CD4-positive, alpha-beta T cell (primary cell): Measurements from ENCODE around the gene HTR2A. TPM values are rescaled to one million over a fixed set of nuclear protein-coding genes. Genes with fewer than 3 reads are reported as not detected.

Source experiments
- ATAC-seq: fragments of 200-7000 bp; cut with Tn5 transposase; one replicate; pipeline ENCODE4 v1.10.0; 2022; ENCODE audit warnings: mild to moderate bottlenecking; ENCODE audit not compliant: poor library complexity
- CTCF ChIA-PET: fragments of 350-600 bp; sonication (Branson Sonifier 250); formaldehyde crosslinking; loops from one replicate; lab custom pipeline; 2021; ENCODE audit warnings: antibody characterized with exemption, inconsistent platforms; lab: Charles Lee
- POLR2A ChIA-PET: fragments of 350-600 bp; sonication (Branson Sonifier 250); formaldehyde crosslinking; loops from one replicate; lab custom pipeline; 2021; ENCODE audit warnings: antibody characterized with exemption, inconsistent platforms; lab: Charles Lee
- DNase-seq, 14 experiments: peaks; one replicate each; pipeline ENCODE4 v3.0.0-alpha.2; 2013 to 2020; ENCODE audit warnings: mixed read lengths in 2 of 14
- H3K27ac ChIP-seq, 2 donors: one replicate each; pipeline versions ENCODE4 v1.5.1 to v1.7.0; 2013; ENCODE audit warnings: low read length in 2 of 2, low read depth in 1 of 2, mild to moderate bottlenecking in 1 of 2
- H3K27me3 ChIP-seq, 2 experiments: 1 replicate in 1 of 2; 2 replicates in 1 of 2; pipeline versions ENCODE4 v1.6.1 to v1.7.0; 2013; ENCODE audit warnings: low read length in 2 of 2, control low read depth in 1 of 2, mild to moderate bottlenecking in 1 of 2, moderate library complexity in 1 of 2; ENCODE audit not compliant: insufficient read depth in 2 of 2, control insufficient read depth in 1 of 2
- H3K36me3 ChIP-seq: one replicate; pipeline ENCODE4 v1.6.1; 2013; ENCODE audit warnings: low read length, control low read depth; ENCODE audit not compliant: insufficient read depth
- H3K4me1 ChIP-seq: one replicate; pipeline ENCODE4 v1.6.1; 2013; ENCODE audit warnings: low read length, control low read depth; ENCODE audit not compliant: insufficient read depth
- H3K4me3 ChIP-seq: one replicate; pipeline ENCODE4 v1.5.1; 2013; ENCODE audit warnings: mild to moderate bottlenecking, low read length, moderate library complexity
- H3K9me3 ChIP-seq, 2 experiments: 1 replicate in 1 of 2; 2 replicates in 1 of 2; pipeline versions ENCODE4 v1.6.1 to v1.7.0; 2013; ENCODE audit warnings: low read length in 2 of 2, mild to moderate bottlenecking in 2 of 2, control low read depth in 1 of 2, moderate library complexity in 1 of 2; ENCODE audit not compliant: control insufficient read depth in 1 of 2, insufficient read depth in 1 of 2
- H3K27ac Mint-ChIP-seq: one replicate; pipeline ENCODE4 v1.8.0; 2020; ENCODE audit warnings: mixed read lengths
- H3K27me3 Mint-ChIP-seq: one replicate; pipeline ENCODE4 v1.8.0; 2021; ENCODE audit warnings: mixed read lengths
- H3K36me3 Mint-ChIP-seq: one replicate; pipeline ENCODE4 v1.8.0; 2021; ENCODE audit warnings: low read depth, mixed read lengths
- H3K4me1 Mint-ChIP-seq: one replicate; pipeline ENCODE4 v1.8.0; 2021; ENCODE audit warnings: low read depth, mixed read lengths
- H3K4me3 Mint-ChIP-seq: one replicate; pipeline ENCODE4 v1.8.0; 2020; ENCODE audit warnings: mild to moderate bottlenecking, mixed read lengths
- H3K9me3 Mint-ChIP-seq: one replicate; pipeline ENCODE4 v1.8.0; 2020; ENCODE audit warnings: mixed read lengths
- intact Hi-C, 2 experiments: fragments of 100-400 bp; cut with DNase I in 1 of 2; cut with micrococcal nuclease in 1 of 2; formaldehyde crosslinking; loops; one replicate each; pipeline versions ENCODE4 v1.15.1 to v1.9.0; 2023 to 2025; cut with DNase I, micrococcal nuclease
- total RNA-seq, 174 experiments: library from RNA in 2 of 174; stranded (reverse) in 2 of 174; gene quantifications; one replicate each; pipeline ENCODE4 v1.2.3 and lab custom pipeline; 2021 to 2026
- TF ChIP-seq, protein P1 (sequence below): fragments of 200-600 bp; IDR thresholded peaks from one replicate; pipeline ENCODE4 v1.8.0; 2022; ENCODE audit warnings: antibody characterized with exemption, mild to moderate bottlenecking

The HTR2A gene
- total RNA-seq, 2 experiments from 2014 or later, result not detected

- intact Hi-C loops, result no loop called here
- H3K4me1 ChIP-seq, result no peaks in the 10 kb centered on the region
- H3K36me3 Mint-ChIP-seq, result no peaks in the 10 kb centered on the region
- DNase-seq (no peak), ATAC-seq (no peak)
- ChIA-PET POLR2A (no interaction called here), CTCF (no interaction called here)
- no peak overlapping the region for H3K27ac Mint-ChIP-seq
- H3K36me3 ChIP-seq, result no peaks in the 10 kb centered on the region
- H3K4me1 Mint-ChIP-seq, result no peaks in the 10 kb centered on the region
- H3K9me3 ChIP-seq, result peaks cover 4 to 7% of the 10 kb centered on the region in 2 experiments
- H3K27me3 ChIP-seq, result no peaks in the 10 kb centered on the region
- TF ChIP-seq, protein P1, sequence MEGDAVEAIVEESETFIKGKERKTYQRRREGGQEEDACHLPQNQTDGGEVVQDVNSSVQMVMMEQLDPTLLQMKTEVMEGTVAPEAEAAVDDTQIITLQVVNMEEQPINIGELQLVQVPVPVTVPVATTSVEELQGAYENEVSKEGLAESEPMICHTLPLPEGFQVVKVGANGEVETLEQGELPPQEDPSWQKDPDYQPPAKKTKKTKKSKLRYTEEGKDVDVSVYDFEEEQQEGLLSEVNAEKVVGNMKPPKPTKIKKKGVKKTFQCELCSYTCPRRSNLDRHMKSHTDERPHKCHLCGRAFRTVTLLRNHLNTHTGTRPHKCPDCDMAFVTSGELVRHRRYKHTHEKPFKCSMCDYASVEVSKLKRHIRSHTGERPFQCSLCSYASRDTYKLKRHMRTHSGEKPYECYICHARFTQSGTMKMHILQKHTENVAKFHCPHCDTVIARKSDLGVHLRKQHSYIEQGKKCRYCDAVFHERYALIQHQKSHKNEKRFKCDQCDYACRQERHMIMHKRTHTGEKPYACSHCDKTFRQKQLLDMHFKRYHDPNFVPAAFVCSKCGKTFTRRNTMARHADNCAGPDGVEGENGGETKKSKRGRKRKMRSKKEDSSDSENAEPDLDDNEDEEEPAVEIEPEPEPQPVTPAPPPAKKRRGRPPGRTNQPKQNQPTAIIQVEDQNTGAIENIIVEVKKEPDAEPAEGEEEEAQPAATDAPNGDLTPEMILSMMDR, result no peak
- no peak overlapping the region for H3K4me3 ChIP-seq
- peaks cover 10% of the 10 kb centered on the region for H3K27me3 Mint-ChIP-seq
- no peak overlapping the region for H3K27ac ChIP-seq
- no peak overlapping the region for H3K4me3 Mint-ChIP-seq
- H3K9me3 Mint-ChIP-seq, result peaks cover 3% of the 10 kb centered on the region
These were observed 78.9 kb downstream of the HTR2A start for GRCh38 chr13:46817838-46818476.

DNA sequence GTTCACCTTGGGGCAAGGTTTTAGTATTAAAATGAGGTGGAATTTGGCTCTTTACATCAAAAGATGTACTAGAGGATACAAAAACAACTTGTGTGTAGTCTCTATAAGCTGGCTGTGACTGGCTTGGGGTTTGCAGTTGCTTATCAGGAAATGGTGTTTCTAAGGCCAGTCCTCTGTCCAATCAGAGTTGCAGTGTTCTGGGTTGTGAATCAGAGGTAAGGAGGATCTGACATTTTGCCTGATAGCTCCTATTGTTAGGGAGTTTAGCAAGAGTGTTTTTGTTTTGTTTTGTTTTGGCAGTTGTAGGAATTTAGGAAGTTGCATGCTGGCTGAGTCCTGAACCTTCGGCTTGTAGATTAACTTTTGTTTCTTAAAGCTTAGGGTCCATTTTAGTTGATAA, 79.8 kb downstream of the HTR2A start:
- Mint-ChIP-seq H3K9me3 (peaks cover 11% of the 10 kb centered on the region), H3K27ac (no peak overlapping the region), H3K36me3 (no peaks in the 10 kb centered on the region), H3K4me3 (no peak overlapping the region), H3K27me3 (peaks cover 10% of the 10 kb centered on the region), H3K4me1 (no peaks in the 10 kb centered on the region)
- no peak for DNase-seq
- ChIA-PET CTCF (no interaction called here), POLR2A (no interaction called here)
- ATAC-seq, result no peak
- TF ChIP-seq, protein P1, result no peak
- Histone ChIP-seq H3K36me3 (no peaks in the 10 kb centered on the region), H3K9me3 (peaks cover 7 to 13% of the 10 kb centered on the region in 2 experiments), H3K4me3 (no peak overlapping the region), H3K4me1 (no peaks in the 10 kb centered on the region), H3K27me3 (no peaks in the 10 kb centered on the region), H3K27ac (no peak overlapping the region)
- intact Hi-C loops, result no loop called here

DNA sequence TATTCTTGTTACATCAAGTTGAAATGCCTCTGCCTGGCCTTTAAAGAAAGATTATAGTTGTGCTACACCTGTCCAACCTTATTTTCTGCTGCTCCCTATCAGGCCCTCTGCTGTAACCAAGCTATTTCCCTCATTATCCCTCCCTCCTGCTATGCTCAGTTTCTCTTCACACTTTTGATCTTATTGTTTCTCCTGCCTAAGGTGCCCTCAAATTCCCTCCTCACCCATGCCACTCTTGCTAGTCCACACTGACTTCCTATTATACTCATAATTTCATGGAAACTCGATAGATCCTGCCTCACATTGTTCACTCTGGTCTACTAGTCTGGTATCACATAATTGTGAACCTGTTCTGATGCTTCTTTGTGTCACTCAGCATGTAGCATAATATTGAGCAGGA, 80.5 kb downstream of the HTR2A start:
- DNase-seq (no peak), ATAC-seq (no peak)
- TF ChIP-seq, protein P1, result no peak
- Mint-ChIP-seq H3K4me3 (no peak overlapping the region), H3K36me3 (no peaks in the 10 kb centered on the region), H3K4me1 (no peaks in the 10 kb centered on the region), H3K27me3 (peaks cover 10% of the 10 kb centered on the region), H3K27ac (no peak overlapping the region), H3K9me3 (peaks cover 12% of the 10 kb centered on the region)
- Histone ChIP-seq H3K27ac (no peak overlapping the region), H3K4me1 (no peaks in the 10 kb centered on the region), H3K9me3 (peaks cover 7 to 14% of the 10 kb centered on the region in 2 experiments), H3K36me3 (no peaks in the 10 kb centered on the region), H3K27me3 (no peaks in the 10 kb centered on the region), H3K4me3 (no peak overlapping the region)
- ChIA-PET POLR2A (no interaction called here), CTCF (no interaction called here)
- intact Hi-C loops, result no loop called here
